Endodermal cell (in vitro differentiated cells): ENCODE data around the gene AWAT2. TPM values are rescaled to one million over a fixed set of nuclear protein-coding genes. Genes with fewer than 3 reads are reported as not detected.
"Not testable (repeated sequence)": the region's sequence is repeated elsewhere in the genome, so short reads cannot be mapped to it uniquely, and the experiment has no call there.

Experiments
- DNase-seq: peaks from one replicate; pipeline ENCODE4 v3.0.0-alpha.2; 2017
- H3K27ac ChIP-seq: 2 replicates; pipeline ENCODE4 v1.5.1; 2013; ENCODE audit warnings: mild to moderate bottlenecking, low read depth, low read length, moderate library complexity
- H3K27me3 ChIP-seq: 2 replicates; pipeline ENCODE4 v1.6.1; 2013; ENCODE audit warnings: mild to moderate bottlenecking, low read length, moderate library complexity; ENCODE audit not compliant: insufficient read depth, control insufficient read depth, poor library complexity, severe bottlenecking
- H3K36me3 ChIP-seq: 2 replicates; pipeline ENCODE4 v1.7.0; 2013; ENCODE audit warnings: mild to moderate bottlenecking, low read length, moderate library complexity; ENCODE audit not compliant: control insufficient read depth, insufficient read depth
- H3K4me1 ChIP-seq: one replicate; pipeline ENCODE4 v1.7.0; 2013; ENCODE audit warnings: low read length; ENCODE audit not compliant: control insufficient read depth, insufficient read depth
- H3K4me3 ChIP-seq: 2 replicates; pipeline ENCODE4 v1.5.1; 2013; ENCODE audit warnings: mild to moderate bottlenecking, low read length, moderate library complexity
- H3K9ac ChIP-seq: 2 replicates; pipeline ENCODE4 v1.6.1; 2013; ENCODE audit warnings: mild to moderate bottlenecking, low read length, moderate library complexity; ENCODE audit not compliant: poor library complexity, severe bottlenecking; ENCODE audit errors: extremely low read depth
- H3K9me3 ChIP-seq: 2 replicates; pipeline ENCODE4 v1.6.1; 2013; ENCODE audit warnings: mild to moderate bottlenecking, low read length, moderate library complexity; ENCODE audit not compliant: control insufficient read depth
- H3K27ac Mint-ChIP-seq: 2 replicates; pipeline ENCODE4 v1.8.0; 2020; ENCODE audit warnings: mixed read lengths
- H3K27me3 Mint-ChIP-seq: 2 replicates; pipeline ENCODE4 v1.8.0; 2021; ENCODE audit warnings: mild to moderate bottlenecking, mixed read lengths; ENCODE audit not compliant: insufficient read depth
- H3K36me3 Mint-ChIP-seq: 2 replicates; pipeline ENCODE4 v1.8.0; 2020; ENCODE audit warnings: low read depth, mixed read lengths
- H3K4me1 Mint-ChIP-seq: 2 replicates; pipeline ENCODE4 v1.8.0; 2020; ENCODE audit warnings: mixed read lengths
- H3K4me3 Mint-ChIP-seq: 2 replicates; pipeline ENCODE4 v1.8.0; 2020; ENCODE audit warnings: mild to moderate bottlenecking, moderate library complexity, mixed read lengths
- H3K9me3 Mint-ChIP-seq: 2 replicates; pipeline ENCODE4 v1.8.0; 2020; ENCODE audit warnings: mild to moderate bottlenecking, mixed read lengths
- WGBS, 2 experiments: methylation state at CpG; one replicate each; pipeline versions ENCODE4 v1.1.5 to v1.1.7; 2013; ENCODE audit warnings: missing lambda C conversion rate in 2 of 2, mixed read lengths in 1 of 2; ENCODE audit not compliant: insufficient coverage in 1 of 2, insufficient read length in 1 of 2; 5-methylcytosine and 5-hydroxymethylcytosine counted together
- total RNA-seq, 2 donors: library from RNA; stranded (reverse); fragmentation: NEBNext Ultra II Directional in 1 of 2; extraction: Animal tissue kit (Norgen Biotek cat#: 25700) in 1 of 2; gene quantifications; 2 replicates in 1 of 2; 3 replicates in 1 of 2; pipeline ENCODE4 v1.2.1, GENCODE V29; 2021
- TF ChIP-seq, protein P1 (sequence below): fragments of 200-600 bp; sonication (generic); conservative IDR thresholded peaks from 2 replicates; pipeline ENCODE4 v1.5.0; 2021; ENCODE audit warnings: antibody characterized with exemption, mild to moderate bottlenecking

AWAT2 gene
- total RNA-seq, 2 donors from 2014 or later = not detected

GRCh38 chrX:70001708-70002341 lies 47.9 kb downstream of the AWAT2 start:
- Histone ChIP-seq H3K27me3 (no peaks in the 10 kb centered on the region), H3K36me3 (peaks cover 7% of the 10 kb centered on the region), H3K4me1 (peaks cover 4% of the 10 kb centered on the region), H3K4me3 (no peak overlapping the region), H3K27ac (no peak overlapping the region), H3K9me3 (peaks cover 16% of the 10 kb centered on the region), H3K9ac (no peak overlapping the region)
- Mint-ChIP-seq H3K4me1 (no peaks in the 10 kb centered on the region), H3K36me3 (peaks cover 22% of the 10 kb centered on the region), H3K27ac (no peak overlapping the region), H3K4me3 (no peak overlapping the region), H3K9me3 (peaks cover 52% of the 10 kb centered on the region), H3K27me3 (no peaks in the 10 kb centered on the region)
- TF ChIP-seq, protein P1, sequence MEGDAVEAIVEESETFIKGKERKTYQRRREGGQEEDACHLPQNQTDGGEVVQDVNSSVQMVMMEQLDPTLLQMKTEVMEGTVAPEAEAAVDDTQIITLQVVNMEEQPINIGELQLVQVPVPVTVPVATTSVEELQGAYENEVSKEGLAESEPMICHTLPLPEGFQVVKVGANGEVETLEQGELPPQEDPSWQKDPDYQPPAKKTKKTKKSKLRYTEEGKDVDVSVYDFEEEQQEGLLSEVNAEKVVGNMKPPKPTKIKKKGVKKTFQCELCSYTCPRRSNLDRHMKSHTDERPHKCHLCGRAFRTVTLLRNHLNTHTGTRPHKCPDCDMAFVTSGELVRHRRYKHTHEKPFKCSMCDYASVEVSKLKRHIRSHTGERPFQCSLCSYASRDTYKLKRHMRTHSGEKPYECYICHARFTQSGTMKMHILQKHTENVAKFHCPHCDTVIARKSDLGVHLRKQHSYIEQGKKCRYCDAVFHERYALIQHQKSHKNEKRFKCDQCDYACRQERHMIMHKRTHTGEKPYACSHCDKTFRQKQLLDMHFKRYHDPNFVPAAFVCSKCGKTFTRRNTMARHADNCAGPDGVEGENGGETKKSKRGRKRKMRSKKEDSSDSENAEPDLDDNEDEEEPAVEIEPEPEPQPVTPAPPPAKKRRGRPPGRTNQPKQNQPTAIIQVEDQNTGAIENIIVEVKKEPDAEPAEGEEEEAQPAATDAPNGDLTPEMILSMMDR = no peak
- 96 to 100% methylated on average over 1 to 3 of the region's 3 CpGs for WGBS, 2 experiments
- DNase-seq = no peak

DNA sequence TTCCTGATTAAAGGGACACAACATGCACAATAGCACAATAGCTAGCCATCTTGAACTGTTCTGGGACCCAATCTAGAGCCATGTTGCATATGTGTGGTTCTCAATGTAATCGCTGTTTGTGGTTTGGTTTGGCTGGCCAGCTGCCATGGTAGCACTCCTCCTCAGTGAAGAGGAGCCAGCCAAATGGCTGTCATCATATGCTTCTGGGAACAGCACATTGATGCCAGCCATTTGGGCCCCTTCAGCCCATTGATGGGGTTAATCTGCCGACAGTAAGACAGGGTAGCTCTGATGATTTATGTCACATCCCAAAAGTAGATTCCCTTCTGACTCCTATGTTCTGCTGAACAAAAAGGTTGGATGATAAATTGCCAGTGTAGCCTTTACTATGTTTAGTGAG lies 48.5 kb downstream of the AWAT2 start:
- no peak overlapping the region for H3K4me3 Mint-ChIP-seq
- H3K36me3 ChIP-seq = peaks cover 12% of the 10 kb centered on the region
- TF ChIP-seq, protein P1 = no peak
- no peak overlapping the region for H3K9ac ChIP-seq
- peaks cover 28% of the 10 kb centered on the region for H3K36me3 Mint-ChIP-seq
- H3K4me1 ChIP-seq = peaks cover 4% of the 10 kb centered on the region
- no peak for DNase-seq
- H3K27ac Mint-ChIP-seq = no peak overlapping the region
- H3K27me3 Mint-ChIP-seq = no peaks in the 10 kb centered on the region
- H3K4me3 ChIP-seq = no peak overlapping the region
- no peak overlapping the region for H3K27ac ChIP-seq
- WGBS, 2 experiments = 98 to 100% methylated on average over 2 of the region's 2 CpGs
- H3K4me1 Mint-ChIP-seq = no peaks in the 10 kb centered on the region
- peaks cover 52% of the 10 kb centered on the region for H3K9me3 Mint-ChIP-seq
- H3K27me3 ChIP-seq = no peaks in the 10 kb centered on the region
- H3K9me3 ChIP-seq = peaks cover 21% of the 10 kb centered on the region

DNA sequence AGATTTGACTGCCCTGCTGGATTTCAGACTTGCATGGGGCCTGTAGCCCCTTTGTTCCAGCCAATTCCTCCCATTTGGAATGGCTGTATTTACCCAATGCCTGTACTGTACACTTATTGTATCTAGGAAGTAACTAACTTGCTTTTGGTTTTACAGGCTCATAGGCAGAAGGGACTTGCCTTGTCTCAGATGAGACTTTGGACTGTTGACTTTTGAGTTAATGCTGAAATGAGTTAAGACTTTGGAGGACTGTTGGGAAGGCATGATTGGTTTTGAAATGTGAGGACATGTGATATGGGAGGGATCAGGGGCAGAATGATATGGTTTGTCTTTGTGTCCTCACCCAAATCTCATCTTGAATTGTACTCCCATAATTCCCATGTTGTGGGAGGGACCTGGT lies 51.4 kb downstream of the AWAT2 start:
- not testable (repeated sequence) for H3K4me1 ChIP-seq, H3K27me3 Mint-ChIP-seq

GRCh38 chrX:69996113-69996468 lies 53.6 kb downstream of the AWAT2 start:
- H3K4me1 ChIP-seq = no peaks in the 10 kb centered on the region
- no peak for DNase-seq
- no peak overlapping the region for H3K27ac ChIP-seq
- Mint-ChIP-seq H3K27ac (no peak overlapping the region), H3K36me3 (peaks cover 33% of the 10 kb centered on the region), H3K27me3 (peaks cover 3% of the 10 kb centered on the region), H3K4me1 (no peaks in the 10 kb centered on the region), H3K9me3 (peaks cover 41% of the 10 kb centered on the region), H3K4me3 (no peak overlapping the region)
- no peaks in the 10 kb centered on the region for H3K27me3 ChIP-seq
- peaks cover 29% of the 10 kb centered on the region for H3K9me3 ChIP-seq
- peak overlapping the region; percentile 53 for H3K4me3 ChIP-seq
- H3K9ac ChIP-seq = no peak overlapping the region
- H3K36me3 ChIP-seq = peaks cover 27% of the 10 kb centered on the region
- TF ChIP-seq, protein P1 = no peak

More for the DNA sequence above, 51.4 kb downstream of the AWAT2 start:
- H3K4me3 ChIP-seq, H3K27ac Mint-ChIP-seq, DNase-seq, H3K27ac ChIP-seq, H3K9ac ChIP-seq, H3K4me1 Mint-ChIP-seq, H3K4me3 Mint-ChIP-seq, H3K27me3 ChIP-seq: not testable (repeated sequence)
- Histone ChIP-seq H3K9me3 (peaks cover 29% of the 10 kb centered on the region), H3K36me3 (peaks cover 23% of the 10 kb centered on the region)
- Mint-ChIP-seq H3K9me3 (peaks cover 46% of the 10 kb centered on the region), H3K36me3 (peaks cover 33% of the 10 kb centered on the region)
